Activated T-cell treated with anti-CD3 and anti-CD28 coated beads for 4 hours (primary cell): ENCODE results near the gene HOXB2.
"Not testable (repeated sequence)": the region's sequence is repeated elsewhere in the genome, so short reads cannot be mapped to it uniquely, and the experiment has no call there.

Source experiments
- DNase-seq: peaks from one replicate; pipeline ENCODE4 v3.0.0-alpha.2; 2020

The HOXB2 gene

GRCh38 chr17:48510761-48511604 is 33.9 kb downstream of the HOXB2 start:
- DNase-seq, result no peak

DNA sequence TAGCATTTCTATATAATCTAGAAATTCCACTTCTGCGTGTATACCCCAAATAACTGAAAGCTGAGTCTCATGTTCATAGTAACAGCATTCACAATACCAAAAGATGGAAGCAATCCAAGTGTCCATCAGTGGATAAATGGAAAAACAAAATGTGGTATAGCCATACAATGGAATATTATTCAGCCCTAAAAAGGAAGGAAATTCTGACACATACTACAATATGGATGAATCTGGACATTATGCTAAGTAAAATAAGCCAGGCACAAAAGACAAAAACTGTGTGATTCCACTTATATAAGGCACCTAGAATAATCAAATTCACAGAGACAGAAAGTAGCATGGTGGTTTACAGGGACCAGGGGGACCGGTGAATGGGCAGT is 34.5 kb downstream of the HOXB2 start:
- no peak for DNase-seq

- not testable (repeated sequence) for DNase-seq
These were observed 35.2 kb downstream of the HOXB2 start for GRCh38 chr17:48509708-48510107.

DNA sequence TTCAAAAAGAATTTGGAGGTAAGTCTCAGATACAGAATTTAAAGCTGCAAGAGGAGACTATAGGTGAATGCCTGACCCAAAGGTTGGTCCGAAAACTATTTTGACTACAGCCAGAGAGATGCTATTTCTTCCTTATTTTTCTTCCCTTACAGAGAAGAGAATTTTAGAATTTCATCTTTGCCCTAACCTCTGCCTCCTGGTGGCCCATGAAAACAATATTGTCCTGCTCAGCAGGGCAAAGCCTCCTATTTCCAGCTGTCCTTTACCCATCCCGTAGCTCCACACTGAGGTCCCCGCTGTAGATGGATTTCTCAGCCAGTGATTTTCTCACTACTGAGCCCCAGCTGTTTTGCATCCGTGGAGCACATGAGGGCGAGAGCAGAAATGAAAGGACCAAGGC is 38.7 kb downstream of the HOXB2 start:
- no peak for DNase-seq

- DNase-seq, result no peak
These were observed 39.1 kb downstream of the HOXB2 start for GRCh38 chr17:48505788-48506187.

DNA sequence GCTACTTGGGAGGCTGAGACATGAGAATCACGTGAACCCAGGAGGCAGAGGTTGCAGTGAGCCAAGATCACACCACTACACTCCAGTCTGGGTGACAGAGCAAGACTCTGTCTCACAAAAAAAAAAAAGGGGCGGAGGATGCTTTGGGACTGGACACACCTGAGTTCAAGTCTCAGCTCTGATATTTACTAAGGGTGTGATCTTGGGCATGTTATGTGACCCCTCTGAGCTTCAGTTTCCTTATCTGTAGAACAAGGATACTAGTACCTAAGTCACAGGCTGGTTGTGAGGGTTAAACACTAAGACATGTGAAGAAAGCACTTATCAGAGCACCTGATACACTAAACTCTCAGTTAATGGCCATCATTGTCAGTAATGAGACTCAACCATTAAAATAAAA is 40.0 kb downstream of the HOXB2 start:
- DNase-seq, result no peak

DNA sequence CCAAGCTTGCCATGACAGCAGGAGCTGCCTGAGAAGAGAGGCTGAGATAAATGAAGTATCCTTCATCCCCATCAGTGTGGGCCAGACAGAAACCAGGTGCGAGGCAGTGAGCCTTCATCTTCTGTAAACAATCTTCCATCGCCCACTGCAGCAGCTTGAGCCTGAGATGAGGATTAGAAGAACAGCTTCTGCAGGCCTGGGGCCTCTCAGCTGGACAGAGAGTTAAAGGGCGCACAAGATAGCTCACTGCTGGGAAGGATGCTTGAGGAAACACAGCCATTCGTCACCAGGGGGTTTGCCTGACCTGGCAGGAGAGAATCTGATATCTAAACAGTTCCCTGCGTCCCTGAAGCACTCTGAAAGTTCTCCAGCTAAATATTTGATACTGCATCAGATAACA is 41.2 kb downstream of the HOXB2 start:
- DNase-seq, result no peak

- no peak for DNase-seq
These were observed 42.0 kb downstream of the HOXB2 start for GRCh38 chr17:48502901-48503300.

DNA sequence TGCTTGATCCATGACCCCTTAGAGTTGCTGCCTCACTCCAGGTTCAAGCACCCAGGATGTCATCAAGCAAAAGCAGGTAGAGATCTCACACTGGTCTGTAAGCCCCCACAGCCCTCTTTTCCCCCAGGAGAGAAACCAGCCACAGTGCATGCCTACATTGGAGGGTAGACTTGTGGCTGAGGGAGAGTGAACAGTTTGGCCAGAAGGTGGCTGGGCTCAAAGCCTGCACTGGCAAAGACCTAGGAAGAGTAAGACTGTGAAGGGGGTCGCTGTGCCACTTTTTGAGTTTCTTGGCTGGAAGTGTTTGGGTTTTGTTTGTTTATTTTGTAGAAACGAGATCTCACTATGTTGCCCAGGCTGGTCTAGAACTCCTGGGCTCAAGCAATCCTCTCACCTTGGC is 42.6 kb downstream of the HOXB2 start:
- no peak for DNase-seq

- DNase-seq, result no peak
These were observed 44.2 kb downstream of the HOXB2 start for GRCh38 chr17:48500435-48501426.

- no peak for DNase-seq
These were observed 45.0 kb downstream of the HOXB2 start for GRCh38 chr17:48499735-48500434.

- no peak for DNase-seq
These were observed 45.7 kb downstream of the HOXB2 start for GRCh38 chr17:48499248-48499647.

GRCh38 chr17:48498164-48498850 is 46.6 kb downstream of the HOXB2 start:
- no peak for DNase-seq

DNA sequence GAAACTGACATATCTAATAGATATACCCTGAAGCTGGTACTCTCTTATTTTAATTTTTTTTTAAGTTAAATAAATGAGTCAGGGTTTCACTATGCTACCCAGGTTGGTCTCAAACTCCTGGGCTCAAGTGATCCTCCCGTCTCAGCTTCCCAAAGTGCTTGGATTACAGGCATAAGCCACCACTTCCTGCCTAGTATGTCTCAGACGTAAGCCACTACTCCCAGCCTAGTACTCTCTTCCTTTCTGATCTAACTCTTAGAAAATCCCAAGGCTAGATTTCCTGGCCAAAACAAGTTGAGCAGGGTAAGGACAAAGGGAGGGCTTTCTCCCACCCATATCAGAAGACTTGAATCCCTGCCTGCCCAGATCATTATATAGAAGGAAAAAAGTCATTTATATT is 47.8 kb downstream of the HOXB2 start:
- no peak for DNase-seq

- DNase-seq, result no peak
These were observed 50.6 kb downstream of the HOXB2 start for GRCh38 chr17:48494335-48494734.
